GM21825 (cell line): ENCODE results near the gene CPN2.

ENCODE experiments used
- ATAC-seq: cut with Tn5 transposase; IDR thresholded peaks from one replicate; pipeline ENCODE4 v1.9.1; 2021; ENCODE audit warnings: mild to moderate bottlenecking, moderate library complexity; ENCODE audit not compliant: unreplicated experiment

Gene CPN2

DNA sequence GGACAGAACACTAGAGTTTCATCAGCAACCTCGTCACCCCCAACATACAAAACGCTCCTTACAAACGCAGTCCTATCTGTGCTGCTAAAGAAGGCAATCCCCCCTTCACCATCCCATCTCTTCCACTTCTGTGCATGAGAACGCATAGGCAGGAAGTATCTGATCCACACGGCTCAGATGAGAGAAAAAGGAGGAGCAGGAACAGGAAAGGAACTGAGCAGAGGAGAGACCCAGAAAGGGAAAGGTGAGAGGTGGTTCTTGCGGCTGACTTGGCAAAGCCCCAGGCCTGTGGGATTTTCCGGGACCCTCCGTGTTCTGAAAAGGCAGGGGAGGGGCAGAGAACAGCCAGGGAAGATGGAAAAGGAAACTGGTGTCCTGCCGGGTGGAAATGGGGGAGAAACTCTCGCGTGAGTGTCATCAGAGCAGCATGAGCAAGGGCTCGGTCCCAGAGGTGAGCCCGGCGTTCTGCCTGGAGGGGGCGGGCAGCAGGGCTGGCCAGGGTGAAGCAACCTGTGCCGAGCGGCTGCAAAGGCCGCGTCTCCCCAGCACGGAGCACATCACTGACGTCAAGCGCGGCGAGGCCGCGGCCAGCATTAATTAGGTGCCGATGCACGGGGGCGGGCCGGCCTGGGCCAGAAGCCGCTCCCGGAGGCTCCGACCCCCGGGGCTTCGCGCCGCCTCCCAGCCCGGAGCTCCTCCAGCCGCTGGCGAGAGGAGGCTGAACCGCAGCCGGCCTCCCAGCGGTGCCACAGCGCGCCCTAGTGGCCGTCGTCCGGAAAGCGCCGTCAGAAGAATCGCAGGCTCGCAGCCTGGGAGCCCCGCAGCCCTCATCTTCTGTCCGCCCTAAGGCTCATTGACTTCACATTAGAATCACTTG is 35.8 kb downstream of the CPN2 start:
- ATAC-seq: peak; percentile 83

DNA sequence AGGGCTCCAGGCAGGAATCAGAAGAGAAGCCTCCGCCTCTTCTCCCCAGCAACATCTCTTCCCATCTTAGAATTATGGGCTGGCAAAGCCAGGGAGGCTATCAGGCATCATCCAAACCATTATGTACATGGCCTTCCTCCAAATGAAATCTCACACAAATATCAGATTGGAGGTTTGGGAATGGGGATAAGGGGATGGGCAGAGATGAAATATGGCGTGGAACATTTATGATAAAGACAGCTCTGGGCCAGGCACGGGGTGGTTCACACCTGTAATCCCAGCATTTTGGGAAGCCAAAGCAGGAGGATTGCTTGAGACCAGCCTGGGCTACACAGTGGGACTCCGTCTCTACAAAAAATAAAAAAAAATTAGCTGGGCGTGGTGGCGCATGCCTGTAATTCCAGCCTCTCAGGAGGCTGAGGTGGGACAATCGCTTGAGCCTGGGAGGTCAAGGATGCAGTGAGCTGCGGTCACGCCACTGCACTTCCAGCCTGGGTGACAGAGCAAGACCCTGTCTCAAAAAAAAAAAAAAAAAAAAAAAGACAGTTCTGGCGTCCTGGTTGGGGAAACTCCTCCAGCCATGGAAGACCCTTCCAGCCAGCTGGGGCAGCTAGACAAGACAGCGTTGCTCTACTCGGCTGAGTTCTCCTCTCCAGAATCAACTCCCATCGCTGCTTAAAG is 36.6 kb downstream of the CPN2 start:
- ATAC-seq: no peak

DNA sequence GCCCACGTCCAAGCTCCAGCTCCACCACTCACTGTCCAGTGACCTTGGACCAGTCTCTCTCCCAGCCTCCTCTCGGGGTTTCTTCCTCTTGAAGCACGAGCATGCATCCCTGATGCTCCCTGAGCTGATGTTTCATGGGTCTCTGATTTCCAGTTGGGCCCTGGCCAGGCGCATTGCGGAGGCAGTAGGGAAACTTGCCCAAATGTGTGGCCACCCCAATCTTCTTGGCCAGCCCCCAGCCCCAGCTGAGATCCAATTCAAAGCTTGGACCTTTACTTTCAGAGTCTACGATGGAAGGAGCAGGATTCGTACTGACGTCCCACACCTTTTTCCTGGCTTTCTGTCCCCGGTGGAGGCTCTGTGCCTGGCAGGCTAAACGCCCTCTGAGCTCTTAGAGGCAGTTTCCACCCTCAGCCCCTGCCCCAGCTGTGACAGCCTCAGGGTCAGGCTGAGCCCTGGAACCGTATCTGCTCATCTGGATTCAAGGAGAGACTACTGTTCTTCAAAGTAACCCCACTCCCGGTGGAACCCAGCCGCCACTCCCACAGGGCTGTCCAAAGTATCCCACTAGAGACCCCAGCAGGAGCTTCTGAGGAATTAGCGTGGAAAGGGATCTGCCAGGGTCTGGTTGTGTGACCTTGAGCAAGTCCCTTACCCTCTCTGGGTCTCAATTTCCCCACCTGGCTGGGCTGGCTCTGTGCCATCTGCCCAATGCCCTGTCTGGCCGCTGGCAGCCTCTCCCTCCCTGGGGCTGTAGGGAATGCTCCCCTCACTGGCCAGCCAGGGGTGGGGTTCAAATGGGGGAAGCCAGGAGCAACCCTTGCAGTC is 37.4 kb downstream of the CPN2 start:
- ATAC-seq: no peak

DNA sequence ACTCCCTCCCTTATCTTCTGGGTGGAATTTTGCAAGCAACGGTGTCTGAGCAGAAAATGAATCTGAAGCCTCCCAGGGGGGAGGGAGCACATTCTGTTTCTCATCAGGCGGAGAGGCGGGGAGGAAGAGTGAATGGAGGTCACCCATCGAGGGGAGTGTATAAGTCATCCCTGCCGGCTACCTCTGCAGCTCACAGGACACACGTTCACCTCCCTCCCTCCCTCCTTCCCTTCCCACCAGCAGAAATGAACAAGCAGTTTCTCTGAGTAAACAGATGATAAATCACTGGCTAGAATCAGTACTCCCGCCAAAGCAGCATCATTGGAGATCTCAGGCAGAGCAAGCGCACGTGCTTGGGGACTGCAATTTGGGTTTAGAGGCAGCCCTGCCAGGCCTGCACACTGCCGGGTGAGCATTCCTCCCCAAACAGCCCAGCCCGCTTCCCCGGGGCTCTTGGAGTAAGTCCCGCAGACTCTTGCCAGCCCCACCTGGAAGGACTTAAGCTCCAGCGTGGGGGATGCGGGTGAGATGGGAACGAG is 38.3 kb downstream of the CPN2 start:
- no peak for ATAC-seq

DNA sequence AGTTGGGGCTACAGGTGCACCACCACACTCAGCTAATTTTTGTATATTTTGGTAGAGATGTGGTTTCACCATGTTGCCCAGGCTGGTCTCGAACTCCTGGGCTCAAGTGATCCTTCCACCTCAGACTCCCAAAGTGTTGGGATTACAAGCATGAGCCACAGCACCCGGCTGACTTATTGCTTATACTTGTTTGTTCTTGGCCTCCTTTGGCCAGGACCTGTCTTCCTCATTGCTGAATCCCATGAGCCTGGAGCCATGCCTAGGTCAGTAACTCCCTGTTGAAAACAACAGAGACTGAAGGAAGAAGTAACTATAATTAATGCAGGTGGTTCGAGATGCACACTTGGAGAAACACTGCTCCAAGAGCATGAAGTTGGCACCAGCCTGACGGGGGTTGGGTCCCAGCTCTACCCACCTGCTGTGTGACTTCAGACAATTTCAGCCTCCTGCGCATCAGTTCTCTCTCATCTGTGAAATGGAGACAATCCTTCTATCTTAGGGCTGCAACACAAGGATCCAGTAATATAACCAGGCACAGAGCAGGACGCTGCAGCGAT is 38.9 kb downstream of the CPN2 start:
- ATAC-seq: no peak

DNA sequence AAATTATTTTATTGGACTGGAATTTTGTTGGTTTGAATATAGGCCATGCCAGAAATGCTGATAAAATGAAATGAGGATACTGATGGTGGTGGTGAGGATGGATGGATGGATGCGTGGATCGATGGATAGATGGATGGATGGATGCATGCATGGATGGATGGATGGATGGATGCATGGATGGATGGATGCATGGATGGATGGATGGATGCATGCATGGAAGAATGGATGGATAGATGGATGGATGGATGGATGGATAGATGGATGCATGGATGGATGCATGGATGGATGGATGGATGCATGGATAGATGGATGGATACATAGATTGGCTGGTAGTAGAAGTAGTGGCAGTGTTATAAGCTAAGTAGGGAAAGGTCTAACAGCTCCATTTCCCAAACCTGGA is 40.1 kb downstream of the CPN2 start:
- no peak for ATAC-seq

DNA sequence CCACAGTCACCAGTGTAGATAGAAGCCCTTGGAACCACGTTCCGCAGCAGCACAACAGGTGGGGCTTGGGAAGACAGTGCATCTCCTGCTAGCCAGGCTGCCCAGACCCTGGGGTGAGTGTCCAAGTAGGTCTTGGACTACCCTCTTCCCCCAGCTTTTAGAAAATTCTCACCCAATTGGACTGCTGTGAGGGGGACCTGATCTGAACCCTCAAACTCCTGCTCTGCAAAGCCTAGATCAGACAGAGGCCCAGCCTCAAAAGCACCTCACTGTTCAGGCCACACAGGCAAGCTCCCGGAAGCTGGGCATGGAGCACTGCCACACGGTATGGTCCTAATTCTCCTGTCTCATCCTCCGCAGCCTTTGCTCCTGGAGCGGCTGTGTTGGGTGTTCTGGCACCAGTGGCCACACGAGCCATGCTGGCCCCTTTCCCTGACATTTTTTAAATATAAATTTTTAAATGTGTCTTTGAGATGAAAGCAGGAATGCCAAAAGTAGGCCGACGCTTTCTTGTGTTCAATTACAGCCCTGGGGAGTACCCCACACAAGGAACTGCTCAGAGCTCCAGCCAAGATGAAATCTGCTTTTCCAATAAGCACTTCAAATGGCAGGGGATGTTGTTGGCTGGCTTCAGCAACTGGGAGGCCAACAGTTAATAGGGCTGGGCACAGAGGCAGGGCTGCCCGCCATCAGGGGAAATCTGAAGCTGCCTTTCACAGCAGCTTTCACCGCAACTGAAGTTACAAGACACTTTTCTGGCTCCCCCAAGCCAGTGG is 40.9 kb downstream of the CPN2 start:
- ATAC-seq: no peak

DNA sequence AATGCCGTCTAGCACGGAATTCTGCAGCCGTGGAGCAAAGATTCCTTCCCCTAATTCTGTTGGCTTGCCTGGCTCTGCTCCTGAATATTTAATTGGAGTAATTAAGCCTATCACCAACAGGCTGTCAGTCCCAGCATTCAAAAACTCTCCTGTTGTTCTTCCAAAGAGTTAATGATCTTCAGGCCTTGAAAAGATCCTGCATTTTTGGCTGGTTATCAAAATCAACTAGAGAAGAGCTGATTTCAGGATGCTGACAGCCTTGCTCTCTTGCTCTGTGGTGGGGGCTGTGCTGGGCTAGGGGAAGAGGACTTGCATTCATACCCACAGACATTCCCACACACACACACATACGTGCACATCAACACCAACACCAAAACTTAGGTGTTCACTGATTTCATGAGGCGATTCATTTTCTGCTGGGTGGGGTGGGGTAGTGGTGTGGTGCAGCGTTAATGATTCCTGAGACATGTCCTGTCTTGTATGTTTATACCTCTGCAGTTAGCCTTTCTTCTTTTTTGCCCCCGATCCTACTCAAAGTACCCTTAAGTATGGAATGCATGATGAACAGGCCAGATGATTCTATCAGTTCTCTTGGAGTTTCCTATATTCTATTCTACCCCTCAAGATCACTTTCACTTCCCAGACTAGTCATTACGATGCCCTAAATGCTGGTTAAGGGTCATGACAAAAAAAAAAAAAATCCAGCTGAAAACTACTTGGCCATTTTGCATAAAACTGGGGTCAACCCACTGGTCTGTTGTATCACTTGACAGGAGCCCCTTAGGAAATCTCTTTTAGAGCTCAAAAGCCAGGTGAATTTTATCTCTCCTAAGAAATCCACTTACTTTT is 42.3 kb downstream of the CPN2 start:
- no peak for ATAC-seq

DNA sequence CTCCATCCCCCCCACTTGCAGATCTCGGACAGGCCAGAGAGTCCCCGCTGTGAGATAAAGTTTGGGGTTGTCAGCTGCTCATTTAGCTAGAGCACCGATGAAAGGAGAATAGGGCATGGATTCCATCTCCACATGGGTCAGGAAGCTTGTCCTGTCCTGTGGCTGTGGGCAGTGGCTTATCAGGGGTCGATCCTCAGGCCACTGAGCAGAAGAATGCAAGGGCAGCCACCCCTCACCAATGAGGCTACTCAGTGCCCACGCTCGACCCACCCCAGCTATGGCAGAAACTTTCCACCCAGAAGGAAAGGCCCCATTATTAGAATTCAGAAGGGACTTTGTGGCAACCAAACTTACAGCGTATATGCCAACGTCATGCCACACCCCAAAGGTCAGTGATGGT is 43.3 kb downstream of the CPN2 start:
- no peak for ATAC-seq

DNA sequence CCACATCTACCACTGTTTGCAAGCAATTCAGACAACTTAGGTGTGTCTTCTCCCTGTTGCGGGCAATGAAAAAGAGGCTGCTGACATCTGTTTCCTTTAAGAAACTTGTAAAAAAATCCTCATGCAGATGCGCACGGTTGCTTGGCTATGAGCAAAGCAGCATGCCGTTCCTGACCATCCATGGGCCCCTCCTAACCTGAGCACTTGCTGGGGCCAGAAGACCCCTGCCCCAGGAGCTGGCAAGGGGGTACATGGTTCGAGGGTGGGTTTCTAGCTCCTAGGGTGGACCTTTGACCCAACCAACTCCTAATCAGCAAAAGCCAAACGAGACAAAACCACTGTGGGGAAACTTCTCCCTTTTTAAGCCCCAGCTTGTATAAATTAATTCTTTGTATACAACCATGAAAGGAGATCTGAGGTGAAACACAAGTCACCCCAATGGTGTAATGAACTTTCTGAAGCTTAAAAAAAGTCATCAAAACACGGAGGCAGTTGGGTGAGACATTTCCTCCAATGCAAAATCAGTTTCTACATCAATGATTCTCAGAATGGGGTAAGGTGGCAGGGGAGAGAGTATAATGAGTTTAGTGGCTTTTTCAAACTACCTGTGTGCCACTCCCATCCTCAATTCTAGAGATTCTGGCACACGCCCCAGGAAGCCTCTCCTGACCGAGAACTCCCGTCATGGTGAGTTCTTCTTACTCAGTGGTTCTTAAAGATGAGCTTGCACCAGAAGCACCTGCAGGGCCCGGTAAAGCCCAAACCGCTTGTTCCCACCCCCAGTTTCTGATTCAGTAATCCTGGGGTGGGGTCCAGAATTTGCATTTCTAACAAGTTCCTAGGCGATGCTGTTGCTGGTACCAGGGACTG is 44.1 kb downstream of the CPN2 start:
- ATAC-seq: peak; percentile 44

DNA sequence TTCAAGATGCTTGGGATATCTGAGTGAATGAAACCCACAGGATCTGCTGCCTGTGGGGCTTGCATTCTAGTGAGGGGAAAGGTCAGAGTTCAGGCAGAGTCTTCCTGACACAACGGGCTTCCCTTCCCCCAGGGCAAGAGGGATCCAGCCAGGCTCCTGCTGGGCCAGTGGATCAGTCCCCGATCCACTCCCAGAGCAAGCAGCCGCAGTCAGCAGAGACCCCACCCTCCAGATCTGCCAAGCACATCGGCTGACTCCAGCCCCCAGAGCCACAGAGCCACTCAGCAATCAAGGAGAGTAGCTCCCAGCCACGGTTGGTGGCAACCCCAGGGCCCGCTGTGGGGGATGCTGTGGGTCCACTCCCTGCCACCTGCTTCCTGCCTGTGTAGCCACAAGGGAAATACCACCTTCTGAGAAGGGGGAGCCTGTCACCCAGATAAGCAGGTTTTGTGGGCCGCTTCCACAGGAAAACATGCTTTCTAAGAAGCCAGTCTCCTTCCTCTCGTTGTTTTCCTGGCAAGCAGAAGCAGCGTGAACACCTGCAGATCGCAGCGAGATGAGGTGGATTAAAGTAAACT is 44.9 kb downstream of the CPN2 start:
- peak; percentile 54 for ATAC-seq

DNA sequence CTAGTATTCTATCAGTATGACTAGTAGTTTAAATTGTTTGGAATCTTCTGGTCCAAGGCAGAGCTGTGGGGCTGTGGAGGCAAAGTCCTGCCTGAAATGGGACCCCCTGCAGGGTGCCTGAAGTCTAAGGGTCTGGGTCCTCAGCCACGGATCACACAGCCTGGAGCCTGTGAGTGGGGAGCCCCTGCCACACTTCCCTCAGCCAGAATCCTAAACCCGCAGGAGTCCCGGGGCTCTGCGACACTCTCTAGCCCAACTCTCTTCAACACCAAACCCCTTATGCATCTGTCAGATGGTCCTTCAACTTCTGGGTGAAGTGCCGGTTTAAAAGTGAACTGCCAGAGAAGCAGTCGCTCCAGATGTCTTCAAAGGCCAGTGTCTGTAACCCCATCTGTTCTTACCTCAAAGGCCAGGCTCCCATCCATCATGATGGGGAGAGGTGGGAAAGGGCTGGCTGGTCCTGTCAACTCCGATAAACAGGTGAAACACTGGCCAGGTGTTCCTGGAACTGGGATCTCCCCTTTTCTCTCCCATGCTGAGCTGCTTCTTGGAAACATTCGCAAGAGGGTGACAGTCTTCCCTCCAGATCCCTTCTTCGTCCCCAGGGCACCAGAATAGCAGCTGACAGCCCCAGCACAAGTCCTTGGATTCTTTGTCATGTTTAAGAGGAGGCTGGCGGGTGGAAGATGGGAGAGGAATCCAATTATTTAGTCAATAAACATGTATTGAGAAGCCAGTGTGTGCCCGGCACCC is 45.6 kb downstream of the CPN2 start:
- no peak for ATAC-seq

DNA sequence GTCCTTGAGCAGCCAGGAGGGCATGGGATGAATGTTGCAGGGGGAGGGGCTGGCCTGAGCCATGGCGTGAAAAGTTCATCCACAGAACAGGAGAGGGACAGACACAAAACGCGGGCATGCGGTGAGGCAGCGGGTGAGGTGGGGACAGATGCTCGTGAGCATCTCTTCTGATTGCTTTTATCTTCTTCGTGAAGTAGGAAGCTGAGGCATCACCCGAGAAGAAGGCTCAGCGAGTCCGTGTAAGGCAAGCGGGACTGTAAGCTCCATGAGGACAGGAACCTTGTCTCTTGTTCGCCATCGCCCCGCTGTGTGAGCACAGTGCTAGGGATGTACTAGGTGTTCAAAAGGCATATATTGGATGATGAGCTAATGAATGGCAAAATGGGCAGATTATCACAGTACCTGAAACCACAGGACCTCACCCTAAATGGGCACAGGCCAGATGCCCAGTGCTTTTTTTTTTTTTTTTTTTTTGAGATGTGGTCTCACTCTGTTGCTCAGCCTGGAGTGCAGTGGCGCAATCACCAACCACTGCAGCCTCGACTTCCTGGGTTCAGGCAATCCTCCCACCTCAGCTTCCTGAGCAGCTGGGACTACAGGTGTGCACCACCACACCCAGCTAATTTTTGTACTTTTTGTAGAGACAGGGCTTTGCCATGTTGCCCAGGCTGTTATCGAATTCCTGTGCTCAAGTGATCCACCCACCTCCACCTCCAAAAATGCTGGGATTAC is 46.8 kb downstream of the CPN2 start:
- no peak for ATAC-seq

DNA sequence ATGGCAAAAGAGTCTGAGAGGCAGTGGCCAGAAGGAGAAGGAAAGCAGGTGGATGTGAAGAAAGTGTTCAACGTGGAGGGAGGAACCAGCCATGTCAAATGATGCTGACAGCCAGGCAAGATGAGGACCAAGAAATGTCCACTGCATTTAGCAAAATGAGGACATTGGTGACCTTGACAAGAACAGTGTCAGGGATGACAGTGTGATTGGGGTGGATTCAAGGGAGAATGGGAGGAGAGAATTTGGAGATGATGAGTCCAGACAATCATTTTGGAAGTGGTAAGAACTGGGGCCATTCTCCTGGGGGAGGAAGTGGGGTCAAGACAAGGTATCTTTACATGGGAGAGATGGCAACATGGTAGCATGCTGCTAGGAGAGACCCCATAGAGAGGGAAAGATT is 47.4 kb downstream of the CPN2 start:
- no peak for ATAC-seq

DNA sequence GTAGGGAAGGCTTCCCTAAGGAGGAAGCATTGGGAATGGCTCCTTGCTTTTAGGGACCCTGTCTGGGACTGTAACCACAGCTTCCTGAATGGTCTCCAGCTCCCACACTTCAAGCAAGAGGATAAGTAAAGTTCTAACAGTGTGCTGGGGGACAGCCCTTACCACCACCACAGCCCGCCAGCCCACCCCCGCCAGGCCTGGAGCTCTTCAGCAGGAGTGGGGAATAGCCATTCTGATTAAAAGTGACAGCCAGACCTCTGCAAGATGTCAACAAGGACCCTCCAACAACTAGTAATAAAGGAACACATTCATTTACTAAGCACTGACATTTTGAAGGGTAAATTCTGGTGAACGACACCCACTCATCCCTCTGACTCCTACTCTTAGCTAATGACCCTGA is 49.4 kb downstream of the CPN2 start:
- no peak for ATAC-seq

DNA sequence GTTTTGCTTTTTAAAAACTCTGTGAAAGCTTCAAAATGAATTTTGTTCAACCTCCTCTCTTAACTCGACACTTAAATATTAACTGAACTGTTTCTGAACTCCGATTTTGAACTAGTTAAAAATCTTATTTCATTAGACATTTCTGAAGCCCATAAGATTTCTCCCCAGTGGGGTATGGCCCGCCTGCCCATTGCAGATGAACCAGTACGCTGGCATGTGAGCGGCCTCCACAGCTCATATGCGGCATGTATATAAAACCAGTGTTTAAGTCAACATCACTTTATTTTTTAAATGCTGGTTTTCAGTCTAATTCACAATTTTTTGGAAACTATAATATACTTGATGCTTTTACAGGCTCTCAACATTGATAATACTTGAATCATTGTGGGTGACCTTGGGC is 50.2 kb downstream of the CPN2 start:
- no peak for ATAC-seq

DNA sequence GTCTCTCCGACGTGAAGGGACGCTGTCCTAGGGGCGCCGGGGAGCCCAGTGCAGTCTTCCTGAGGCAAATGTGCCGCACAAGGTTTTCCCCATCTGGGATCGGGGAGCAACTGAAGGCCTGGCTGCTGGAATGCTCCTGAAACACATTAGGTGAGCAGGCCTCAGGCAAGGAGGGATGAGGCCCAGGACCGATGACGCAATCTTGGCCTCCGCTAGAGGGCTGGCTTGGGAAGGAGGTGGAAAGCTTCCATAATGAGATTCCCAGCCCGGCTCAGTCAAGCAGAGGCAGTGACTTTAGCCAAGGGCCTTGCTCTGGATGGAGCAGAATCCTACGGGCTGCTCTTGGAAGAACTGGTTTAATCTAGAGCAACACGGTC is 50.8 kb downstream of the CPN2 start:
- no peak for ATAC-seq
